CD4-positive, alpha-beta T cell treated with Interleukin-12 subunit alpha and Interleukin-12 subunit beta, for 1 hour (primary cell): ENCODE results near the gene CTNNBIP1.

ENCODE experiments used
- DNase-seq: peaks from one replicate; pipeline ENCODE4 v3.0.0-alpha.2; 2020

The CTNNBIP1 gene

GRCh38 chr1:9903801-9904527, 6.1 kb downstream of the CTNNBIP1 start:
- no peak for DNase-seq

- DNase-seq, result no peak
Observed at GRCh38 chr1:9902060-9902452, 8.0 kb downstream of the CTNNBIP1 start.

- no peak for DNase-seq
Observed at GRCh38 chr1:9901148-9902059, 8.7 kb downstream of the CTNNBIP1 start.

GRCh38 chr1:9900142-9901043, 9.7 kb downstream of the CTNNBIP1 start:
- peak; percentile 16 for DNase-seq

- no peak for DNase-seq
Observed at GRCh38 chr1:9894115-9894514, 16.0 kb downstream of the CTNNBIP1 start.

GRCh38 chr1:9892563-9893528, 17.2 kb downstream of the CTNNBIP1 start:
- no peak for DNase-seq

- no peak for DNase-seq
Observed at GRCh38 chr1:9891207-9891606, 18.9 kb downstream of the CTNNBIP1 start.

- DNase-seq, result no peak
Observed at GRCh38 chr1:9890224-9890731, 19.8 kb downstream of the CTNNBIP1 start.

- DNase-seq, result no peak
Observed at GRCh38 chr1:9889411-9889810, 20.7 kb downstream of the CTNNBIP1 start.

GRCh38 chr1:9888886-9889285, 21.2 kb downstream of the CTNNBIP1 start:
- no peak for DNase-seq

- no peak for DNase-seq
Observed at GRCh38 chr1:9887070-9887469, 23.0 kb downstream of the CTNNBIP1 start.

GRCh38 chr1:9886092-9886742, 23.9 kb downstream of the CTNNBIP1 start:
- DNase-seq, result no peak

GRCh38 chr1:9884805-9885204, 25.3 kb downstream of the CTNNBIP1 start:
- DNase-seq, result no peak

GRCh38 chr1:9883585-9884449, 26.3 kb downstream of the CTNNBIP1 start:
- no peak for DNase-seq

- DNase-seq, result no peak
Observed at GRCh38 chr1:9882945-9883303, 27.1 kb downstream of the CTNNBIP1 start.

GRCh38 chr1:9882296-9882944, 27.6 kb downstream of the CTNNBIP1 start:
- DNase-seq, result peak; percentile 27

- no peak for DNase-seq
Observed at GRCh38 chr1:9881838-9882249, 28.2 kb downstream of the CTNNBIP1 start.

- no peak for DNase-seq
Observed at GRCh38 chr1:9878404-9878803, 31.7 kb downstream of the CTNNBIP1 start.

- DNase-seq, result no peak
Observed at GRCh38 chr1:9877962-9878361, 32.1 kb downstream of the CTNNBIP1 start.

- no peak for DNase-seq
Observed at GRCh38 chr1:9875636-9876000, 34.5 kb downstream of the CTNNBIP1 start.
